Upper lobe of left lung (tissue), 6 donors: Measurements from ENCODE around the gene ADAP1. TPM values are rescaled to one million over a fixed set of nuclear protein-coding genes. Genes with fewer than 3 reads are reported as not detected.
A peak's percentile ranks its signal among the peaks of the same experiment; 100 is the strongest.
"Not testable (repeated sequence)": the region's sequence is repeated elsewhere in the genome, so short reads cannot be mapped to it uniquely, and the experiment has no call there.

Experiments used
- ATAC-seq, 2 donors: fragments of 200-7000 bp; cut with Tn5 transposase; one replicate each; pipeline ENCODE4 v1.9.1; 2022; ENCODE audit warnings: mild to moderate bottlenecking in 2 of 2, moderate library complexity in 2 of 2; ENCODE audit not compliant: low FRiP score in 2 of 2
- DNase-seq, 2 donors: peaks; one replicate each; pipeline ENCODE4 v3.0.0-alpha.2; 2019 to 2020
- H3K27ac ChIP-seq, 4 donors: fragments of 200-600 bp; sonication (generic); one replicate each; pipeline ENCODE4 v1.5.1; 2016 to 2019
- H3K27me3 ChIP-seq, 4 donors: fragments of 200-600 bp; sonication (generic); one replicate each; pipeline ENCODE4 v1.5.1; 2017 to 2019
- H3K36me3 ChIP-seq, 4 donors: fragments of 200-600 bp; sonication (generic); one replicate each; pipeline ENCODE4 v1.5.1; 2016 to 2019
- H3K4me1 ChIP-seq, 4 donors: fragments of 200-600 bp; sonication (generic); one replicate each; pipeline ENCODE4 v1.5.1; 2018 to 2019
- H3K4me3 ChIP-seq, 4 donors: fragments of 200-600 bp; sonication (generic); one replicate each; pipeline ENCODE4 v1.5.1; 2017 to 2019; ENCODE audit warnings: mild to moderate bottlenecking in 2 of 4, moderate library complexity in 1 of 4
- H3K9me3 ChIP-seq, 4 donors: fragments of 200-600 bp; sonication (generic); one replicate each; pipeline ENCODE4 v1.5.1; 2018 to 2019
- CTCF ChIP-seq, 6 experiments: fragments of 450-650 bp in 4 of 6; fragments of 200-600 bp in 2 of 6; sonication (generic) in 2 of 6; IDR thresholded peaks; one replicate each; pipeline ENCODE4 v1.5.1; 2016 to 2019; ENCODE audit warnings: antibody characterized with exemption in 6 of 6
- EP300 ChIP-seq, 4 donors: sonication (generic); formaldehyde crosslinking; IDR thresholded peaks; one replicate each; pipeline ENCODE4 v1.5.1; 2017; ENCODE audit warnings: antibody characterized with exemption in 4 of 4, control low read depth in 2 of 4
- POLR2A ChIP-seq, 4 donors: fragments of 450-650 bp; IDR thresholded peaks; one replicate each; pipeline ENCODE4 v1.5.1; 2016 to 2017; ENCODE audit warnings: antibody characterized with exemption in 4 of 4, mild to moderate bottlenecking in 2 of 4
- POLR2AphosphoS5 ChIP-seq, 2 donors: sonication (generic); formaldehyde crosslinking; IDR thresholded peaks; one replicate each; pipeline ENCODE4 v1.5.1; 2017; ENCODE audit warnings: antibody characterized with exemption in 2 of 2
- WGBS, 2 donors: methylation state at CpG; one replicate each; pipeline ENCODE4 v1.1.5; 2017 to 2018; 5-methylcytosine and 5-hydroxymethylcytosine counted together
- total RNA-seq, 6 donors: library from RNA; depleted of rRNA in 4 of 6; stranded (reverse); fragments of >200 nt in 4 of 6; gene quantifications; one replicate each; pipeline versions ENCODE4 v1.1.0 to v1.2.1, GENCODE V29; 2016 to 2021
- donor health status: DM: no; HTN: no; CAD: no; lungs with moderate emphysema.
- donor health status: DM: no; HTN: yes; CAD: no; lungs with severe emphysema.

The ADAP1 gene
- total RNA-seq, 6 donors from 2014 or later: 31.0 to 109 (median 37.5) TPM

- no peak for TF ChIP-seq POLR2A (IDR thresholded peaks at IDR 0.05)
- peak in 2 of 6 experiments; percentile 21 to 34 for TF ChIP-seq CTCF (IDR thresholded peaks at IDR 0.05)
- peaks cover 9 to 21% (median 20%) of the 10 kb centered on the region in 4 donors for H3K36me3 ChIP-seq
- peaks cover 26 to 32% (median 29%) of the 10 kb centered on the region in 4 donors for H3K4me1 ChIP-seq
- H3K27me3 ChIP-seq: no peaks in the 10 kb centered on the region
- peak overlapping the region in 1 of 4 donors; percentile 69 for H3K27ac ChIP-seq
- no peak for ATAC-seq
- DNase-seq: peak in 1 of 2 donors; percentile 79
- no peak overlapping the region for H3K4me3 ChIP-seq
- 27 to 44% methylated on average over 6 to 21 of the region's 37 CpGs for WGBS, 2 donors
- H3K9me3 ChIP-seq: no peaks in the 10 kb centered on the region
Measured at GRCh38 chr7:963236-964078, 9.0 kb upstream of the ADAP1 start.

DNA sequence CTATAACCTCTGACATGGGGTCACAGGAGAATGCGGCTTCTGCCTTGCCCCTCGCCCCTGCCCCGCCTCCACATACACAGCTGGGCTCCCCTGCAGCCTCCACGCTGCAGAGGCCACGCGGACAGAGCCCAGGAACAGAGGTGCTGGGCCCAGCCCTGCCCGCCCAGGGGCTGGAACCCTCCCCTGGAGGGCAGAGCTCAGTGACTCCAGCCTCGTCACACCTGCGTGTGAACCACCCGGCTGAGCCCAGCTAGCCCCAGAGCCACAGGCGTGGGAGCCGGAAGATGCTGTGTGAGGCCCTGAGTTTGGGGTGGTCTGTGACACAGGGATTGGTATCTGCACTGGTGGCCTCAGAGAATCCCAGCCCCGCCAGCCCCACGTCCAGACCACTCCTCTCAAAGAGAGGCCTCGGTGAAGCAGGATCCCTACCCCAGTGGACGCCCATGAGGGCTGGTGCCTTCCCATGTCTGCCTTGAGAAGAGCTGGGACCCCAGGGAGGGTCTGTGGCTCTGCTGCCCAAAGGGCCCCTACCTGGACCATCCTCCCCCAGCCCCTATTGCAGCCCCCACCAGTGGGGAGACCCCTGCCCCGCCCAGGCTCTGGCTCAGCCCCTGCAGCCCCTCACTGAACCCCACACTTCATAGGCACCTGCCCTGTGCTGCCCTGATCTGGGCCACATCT is 8.1 kb upstream of the ADAP1 start:
- H3K4me3 ChIP-seq: no peak overlapping the region
- no peaks in the 10 kb centered on the region for H3K9me3 ChIP-seq
- H3K27ac ChIP-seq: no peak overlapping the region
- no peaks in the 10 kb centered on the region for H3K27me3 ChIP-seq
- ATAC-seq (no peak), DNase-seq (no peak)
- WGBS, 2 donors: 83 to 93% methylated on average over 10 to 16 of the region's 17 CpGs
- peaks cover 29 to 41% (median 30%) of the 10 kb centered on the region in 4 donors for H3K4me1 ChIP-seq
- H3K36me3 ChIP-seq: peaks cover 5 to 12% (median 11%) of the 10 kb centered on the region in 4 donors
- TF ChIP-seq CTCF (IDR thresholded peaks at IDR 0.05) (no peak), EP300 (IDR thresholded peaks at IDR 0.05) (no peak), POLR2AphosphoS5 (IDR thresholded peaks at IDR 0.05) (no peak), POLR2A (IDR thresholded peaks at IDR 0.05) (no peak)

GRCh38 chr7:961546-962400 is 7.3 kb upstream of the ADAP1 start:
- TF ChIP-seq POLR2AphosphoS5 (IDR thresholded peaks at IDR 0.05): no peak
- TF ChIP-seq CTCF (IDR thresholded peaks at IDR 0.05): no peak
- TF ChIP-seq EP300 (IDR thresholded peaks at IDR 0.05): no peak
- no peak for TF ChIP-seq POLR2A (IDR thresholded peaks at IDR 0.05)
- WGBS, 2 donors: 88 to 91% methylated on average over 25 to 37 of the region's 37 CpGs
- no peak overlapping the region for H3K4me3 ChIP-seq
- no peak overlapping the region for H3K27ac ChIP-seq
- no peaks in the 10 kb centered on the region for H3K9me3 ChIP-seq
- DNase-seq: peak in 1 of 2 donors; percentile 57
- no peaks in the 10 kb centered on the region for H3K27me3 ChIP-seq
- H3K36me3 ChIP-seq: peaks cover 0 to 5% (median 4%) of the 10 kb centered on the region in 4 donors
- H3K4me1 ChIP-seq: peaks cover 29 to 42% (median 31%) of the 10 kb centered on the region in 4 donors
- no peak for ATAC-seq

DNA sequence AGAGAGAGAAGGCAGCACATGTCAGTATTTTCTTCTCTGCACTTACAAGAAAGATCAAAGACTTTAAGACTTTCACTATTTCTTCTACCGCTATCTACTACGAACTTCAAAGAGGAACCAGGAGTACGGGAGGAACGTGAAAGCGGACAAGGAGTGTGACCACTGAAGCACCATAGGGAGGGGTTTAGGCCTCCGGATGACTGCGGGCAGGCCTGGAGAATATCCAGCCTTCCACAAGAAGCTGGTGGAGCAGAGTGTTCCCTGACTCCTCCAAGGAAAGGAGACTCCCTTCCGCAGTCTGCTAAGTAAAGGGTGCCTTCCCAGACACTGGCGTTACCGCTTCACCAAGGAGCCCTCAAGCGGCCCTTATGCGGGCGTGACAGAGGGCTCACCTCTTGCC is 6.5 kb upstream of the ADAP1 start:
- DNase-seq: peak in 1 of 2 donors; percentile 45
- TF ChIP-seq POLR2A (IDR thresholded peaks at IDR 0.05): peak in 1 of 4 donors; percentile 17
- H3K4me3 ChIP-seq, H3K36me3 ChIP-seq, H3K27ac ChIP-seq, H3K9me3 ChIP-seq, H3K27me3 ChIP-seq, ATAC-seq: not testable (repeated sequence)
- WGBS, 2 donors: 41 to 43% methylated on average over 11 to 13 of the region's 13 CpGs
- peaks cover 27 to 42% (median 30%) of the 10 kb centered on the region in 4 donors for H3K4me1 ChIP-seq
